ENCODE measurements around the gene ENDOU. TPM values are rescaled to one million over a fixed set of nuclear protein-coding genes. Genes with fewer than 3 reads are reported as not detected.

ENDOU gene
- total RNA-seq, 1 experiment from 2014 or later = not detected

- H3K9me3 ChIP-seq (ENCODE audit: control insufficient read depth in 1 of 2, insufficient read depth in 1 of 2, low read depth in 1 of 2, low read length in 2 of 2) = no peaks in the 10 kb centered on the region
- POLR2A ChIA-PET = no interaction called here
- no peaks in the 10 kb centered on the region for H3K9me2 ChIP-seq (ENCODE audit: insufficient read depth)
- BruUV-seq (replicated peaks) = no TSS peak
- H4K20me1 ChIP-seq (ENCODE audit: insufficient read depth) = no peaks in the 10 kb centered on the region
- H2AFZ ChIP-seq (ENCODE audit: low read depth, low read length, poor library complexity, severe bottlenecking) = no peak overlapping the region
- DNase-seq (ENCODE audit: low read depth, low spot score) (no peak), ATAC-seq (no peak)
- TF ChIP-seq SIN3A (IDR thresholded peaks at IDR 0.05; ENCODE audit: low read depth) (no peak), ZBTB33 (IDR thresholded peaks at IDR 0.05; ENCODE audit: extremely low read depth, insufficient replicate concordance, low read length) (no peak), CEBPB (IDR thresholded peaks at IDR 0.05; ENCODE audit: low read depth) (no peak), TCF7L2 (IDR thresholded peaks at IDR 0.05; ENCODE audit: borderline replicate concordance, extremely low read depth, insufficient read depth, insufficient read length) (no peak), SP1 (IDR thresholded peaks at IDR 0.05; ENCODE audit: low read depth) (no peak), EGR1 (IDR thresholded peaks at IDR 0.05; ENCODE audit: low read depth) (no peak), POLR2AphosphoS5 (IDR thresholded peaks at IDR 0.05; ENCODE audit: low read depth, low read length) (no peak)
- TF ChIP-seq, protein P1, sequence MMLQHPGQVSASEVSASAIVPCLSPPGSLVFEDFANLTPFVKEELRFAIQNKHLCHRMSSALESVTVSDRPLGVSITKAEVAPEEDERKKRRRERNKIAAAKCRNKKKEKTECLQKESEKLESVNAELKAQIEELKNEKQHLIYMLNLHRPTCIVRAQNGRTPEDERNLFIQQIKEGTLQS (IDR thresholded peaks at IDR 0.05) = no peak
- intact Hi-C loops (cut with micrococcal nuclease) = no loop called here
- RAD21 ChIA-PET (ENCODE audit: low non-redundant PET in 1 of 2, low total read pairs in 2 of 2, uncharacterized antibody in 2 of 2, unreplicated experiment in 2 of 2) = no interaction called here
- H3K9ac ChIP-seq (ENCODE audit: low read length) = no peak overlapping the region
- H3K4me1 ChIP-seq (ENCODE audit: control insufficient read depth in 1 of 2, insufficient read depth in 2 of 2, low read length in 2 of 2) = peaks cover 5 to 16% of the 10 kb centered on the region in 2 experiments; a peak in 3 of 4 replicates
- CTCF ChIA-PET = no interaction called here
- peaks cover 11% of the 10 kb centered on the region for H3K79me2 ChIP-seq (ENCODE audit: insufficient read depth, low read length)
- no peaks in the 10 kb centered on the region for H3K27me3 ChIP-seq (ENCODE audit: insufficient read depth, low read length)
- no peaks in the 10 kb centered on the region; a peak in 1 of 4 replicates for H3K36me3 ChIP-seq (ENCODE audit: control insufficient read depth in 1 of 2, insufficient read depth in 2 of 2, low read length in 2 of 2)
- H3K4me2 ChIP-seq (ENCODE audit: low read length) = no peak overlapping the region
- no peak overlapping the region for H3K27ac ChIP-seq (ENCODE audit: low read depth, low read length)
- no peak overlapping the region for H3K4me3 ChIP-seq (replicated peaks in 1 of 2; ENCODE audit: low read depth in 1 of 2, low read length in 2 of 2)
These were observed 16.1 kb downstream of the ENDOU start for GRCh38 chr12:47709237-47709636.
